Measurements from ENCODE around the gene RNF220.
"Not testable (repeated sequence)": the region's sequence is repeated elsewhere in the genome, so short reads cannot be mapped to it uniquely, and the experiment has no call there.

- TF ChIP-seq FOS (IDR thresholded peaks at IDR 0.05; ENCODE audit: low read depth, low read length); CTCF (conservative IDR thresholded peaks at IDR 0.05; ENCODE audit: low read depth, low read length); POLR2A (IDR thresholded peaks at IDR 0.05; ENCODE audit: low read depth, low read length); RCOR1 (IDR thresholded peaks at IDR 0.05; ENCODE audit: insufficient replicate concordance, low read length); RAD21 (IDR thresholded peaks at IDR 0.05; ENCODE audit: low read length); CEBPB (IDR thresholded peaks at IDR 0.05; ENCODE audit: low read depth, low read length); CHD1 (IDR thresholded peaks at IDR 0.05; ENCODE audit: low read depth, low read length); MXI1 (IDR thresholded peaks at IDR 0.05; ENCODE audit: borderline replicate concordance, low read depth, low read length); RFX5 (IDR thresholded peaks at IDR 0.05; ENCODE audit: low read depth, low read length); MAFK (IDR thresholded peaks at IDR 0.05; ENCODE audit: low read depth, low read length); SMC3 (IDR thresholded peaks at IDR 0.05; ENCODE audit: low read depth, low read length); MAZ (IDR thresholded peaks at IDR 0.05; ENCODE audit: borderline replicate concordance, low read depth, low read length): not testable (repeated sequence)
Measured at GRCh38 chr1:44699375-44699774, 294.3 kb downstream of the RNF220 start.
